Smooth muscle cell (in vitro differentiated cells): ENCODE measurements around the gene SEMA3C. TPM values are rescaled to one million over a fixed set of nuclear protein-coding genes. Genes with fewer than 3 reads are reported as not detected.

ENCODE experiments used
- DNase-seq: peaks from one replicate; lab custom pipeline; 2025; ENCODE audit not compliant: unreplicated experiment; lab: John Stamatoyannopoulos, UW
- H2AFZ ChIP-seq: fragments of 200-600 bp; sonication (generic); 2 replicates; pipeline ENCODE4 v1.6.0; 2016; ENCODE audit warnings: antibody characterized with exemption, low read depth, mild to moderate bottlenecking
- H3F3A ChIP-seq: fragments of 200-600 bp; sonication (generic); 2 replicates; pipeline ENCODE4 v1.6.0; 2017; ENCODE audit warnings: antibody characterized with exemption, low read depth
- H3K27ac ChIP-seq: fragments of 200-600 bp; sonication (generic); 2 replicates; pipeline ENCODE4 v1.5.1; 2016; ENCODE audit warnings: low read depth, mild to moderate bottlenecking
- H3K27me3 ChIP-seq: fragments of 200-600 bp; sonication (generic); 2 replicates; pipeline ENCODE4 v1.6.1; 2016; ENCODE audit warnings: low read depth, mild to moderate bottlenecking
- H3K36me3 ChIP-seq: fragments of 200-600 bp; sonication (generic); 2 replicates; pipeline ENCODE4 v1.5.1; 2016; ENCODE audit warnings: low read depth
- H3K4me1 ChIP-seq: fragments of 200-600 bp; sonication (generic); 2 replicates; pipeline ENCODE4 v1.5.1; 2016; ENCODE audit warnings: low read depth
- H3K4me2 ChIP-seq: fragments of 200-600 bp; sonication (generic); 2 replicates; pipeline ENCODE4 v1.6.0; 2016; ENCODE audit warnings: mild to moderate bottlenecking
- H3K4me3 ChIP-seq: fragments of 200-600 bp; sonication (generic); 2 replicates; pipeline ENCODE4 v1.5.1; 2016; ENCODE audit warnings: mild to moderate bottlenecking
- H3K79me2 ChIP-seq: fragments of 200-600 bp; sonication (generic); 2 replicates; pipeline ENCODE4 v1.6.0; 2016; ENCODE audit warnings: low read depth, mild to moderate bottlenecking
- H3K9ac ChIP-seq: fragments of 200-600 bp; sonication (generic); 2 replicates; pipeline ENCODE4 v1.6.0; 2016; ENCODE audit warnings: low read depth
- H3K9me3 ChIP-seq: fragments of 200-600 bp; sonication (generic); replicated peaks from 2 replicates; pipeline ENCODE4 v1.5.1; 2016; ENCODE audit warnings: low read depth
- H4K20me1 ChIP-seq: fragments of 200-600 bp; sonication (generic); 2 replicates; pipeline ENCODE4 v1.6.0; 2016; ENCODE audit warnings: low read depth
- WGBS: methylation state at CpG from one replicate; pipeline ENCODE4 v1.1.7; 2016; ENCODE audit warnings: low lambda C conversion rate; 5-methylcytosine and 5-hydroxymethylcytosine counted together
- polyA plus RNA-seq: library from polyadenylated mRNA; unstranded; fragments of >200 nt; fragmentation: Nextera tagmentation; extraction: Ambion mirVana; gene quantifications from 2 replicates; pipeline ENCODE4 v1.2.1, GENCODE V29; 2016
- total RNA-seq: library from RNA; depleted of rRNA; stranded (reverse); fragments of >200 nt; gene quantifications from 2 replicates; pipeline ENCODE4 v1.2.3, GENCODE V29; 2014
- TF ChIP-seq, protein P1 (sequence below): fragments of 200-600 bp; sonication (generic); IDR thresholded peaks from 2 replicates; pipeline ENCODE4 v1.5.1; 2017; ENCODE audit warnings: borderline replicate concordance, mild to moderate bottlenecking, antibody characterized with exemption; ENCODE audit not compliant: insufficient read depth, poor library complexity, severe bottlenecking

The SEMA3C gene
- total and polyA plus RNA-seq, 2 experiments from 2014 or later, result 20.6 to 295 TPM

DNA sequence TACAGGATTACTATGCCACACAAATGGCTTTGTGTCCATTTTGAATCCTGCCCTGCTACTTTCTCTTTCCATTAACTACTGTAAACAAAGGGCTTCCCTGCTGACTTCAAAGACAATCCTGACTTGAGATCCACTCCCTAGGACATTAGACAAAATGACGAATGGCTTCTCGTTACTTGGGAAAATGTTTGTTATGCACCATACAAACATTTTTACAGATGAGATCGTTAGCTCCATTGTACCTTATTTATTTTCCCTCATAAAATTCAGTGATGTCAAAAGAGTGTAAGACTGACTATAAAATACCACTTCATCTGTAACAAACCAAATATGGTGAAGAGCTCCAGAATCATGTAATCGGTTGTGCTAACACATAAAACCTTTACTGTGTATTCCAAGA is 158.6 kb downstream of the SEMA3C start:
- Histone ChIP-seq H4K20me1 (no peaks in the 10 kb centered on the region), H3K4me2 (peak overlapping the region; percentile 36), H3K79me2 (no peaks in the 10 kb centered on the region), H3K9ac (no peak overlapping the region), H3K36me3 (no peaks in the 10 kb centered on the region), H3K4me3 (no peak overlapping the region), H3K4me1 (peaks cover 21% of the 10 kb centered on the region), H3K9me3 (no peaks in the 10 kb centered on the region), H3K27ac (peak overlapping the region; percentile 36), H3K27me3 (no peaks in the 10 kb centered on the region), H3F3A (peaks cover 6% of the 10 kb centered on the region), H2AFZ (peak overlapping the region; percentile 73)
- DNase-seq, result no peak
- WGBS, result 28% methylated on average over 4 of the region's 4 CpGs
- TF ChIP-seq, protein P1, sequence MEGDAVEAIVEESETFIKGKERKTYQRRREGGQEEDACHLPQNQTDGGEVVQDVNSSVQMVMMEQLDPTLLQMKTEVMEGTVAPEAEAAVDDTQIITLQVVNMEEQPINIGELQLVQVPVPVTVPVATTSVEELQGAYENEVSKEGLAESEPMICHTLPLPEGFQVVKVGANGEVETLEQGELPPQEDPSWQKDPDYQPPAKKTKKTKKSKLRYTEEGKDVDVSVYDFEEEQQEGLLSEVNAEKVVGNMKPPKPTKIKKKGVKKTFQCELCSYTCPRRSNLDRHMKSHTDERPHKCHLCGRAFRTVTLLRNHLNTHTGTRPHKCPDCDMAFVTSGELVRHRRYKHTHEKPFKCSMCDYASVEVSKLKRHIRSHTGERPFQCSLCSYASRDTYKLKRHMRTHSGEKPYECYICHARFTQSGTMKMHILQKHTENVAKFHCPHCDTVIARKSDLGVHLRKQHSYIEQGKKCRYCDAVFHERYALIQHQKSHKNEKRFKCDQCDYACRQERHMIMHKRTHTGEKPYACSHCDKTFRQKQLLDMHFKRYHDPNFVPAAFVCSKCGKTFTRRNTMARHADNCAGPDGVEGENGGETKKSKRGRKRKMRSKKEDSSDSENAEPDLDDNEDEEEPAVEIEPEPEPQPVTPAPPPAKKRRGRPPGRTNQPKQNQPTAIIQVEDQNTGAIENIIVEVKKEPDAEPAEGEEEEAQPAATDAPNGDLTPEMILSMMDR, result no peak

DNA sequence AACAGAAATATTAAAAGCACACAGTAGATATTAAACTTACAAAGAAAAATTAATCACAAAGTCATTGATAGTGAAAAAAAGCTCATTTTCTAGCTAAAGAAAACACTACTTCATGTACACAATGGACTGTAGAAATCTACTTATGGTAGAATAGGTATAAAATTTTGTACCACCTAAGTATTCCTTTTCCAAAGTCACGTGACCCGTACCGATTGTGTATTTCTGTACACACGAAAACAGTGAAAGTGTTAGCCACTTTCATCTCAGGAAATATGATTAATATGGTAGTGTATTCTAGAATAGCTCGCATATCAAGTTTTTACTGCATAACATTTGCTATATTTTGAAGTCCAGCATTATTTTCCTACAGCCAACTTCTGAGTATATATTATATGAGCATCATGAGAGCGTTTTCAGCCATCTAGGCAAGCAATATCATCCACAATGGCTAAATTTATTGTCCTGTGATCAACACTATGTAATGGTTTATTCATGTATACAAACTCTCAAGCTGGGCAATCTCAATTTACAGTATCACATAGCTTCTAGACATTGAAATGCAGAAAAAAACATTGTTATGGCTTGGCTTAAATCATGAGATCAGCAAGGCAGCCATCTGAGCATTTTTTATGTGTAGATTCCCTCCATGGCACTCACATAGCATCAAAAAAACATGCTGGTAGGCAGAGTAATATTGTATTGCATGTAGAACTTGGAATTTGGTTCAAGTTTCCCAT is 165.7 kb downstream of the SEMA3C start:
- H3K36me3 ChIP-seq, result no peaks in the 10 kb centered on the region
- no peaks in the 10 kb centered on the region for H3F3A ChIP-seq
- peaks cover 3% of the 10 kb centered on the region for H3K4me1 ChIP-seq
- no peak overlapping the region for H3K4me2 ChIP-seq
- H3K27me3 ChIP-seq, result no peaks in the 10 kb centered on the region
- H3K9ac ChIP-seq, result no peak overlapping the region
- H3K79me2 ChIP-seq, result no peaks in the 10 kb centered on the region
- 80% methylated on average over 6 of the region's 6 CpGs for WGBS
- H3K9me3 ChIP-seq, result no peaks in the 10 kb centered on the region
- H2AFZ ChIP-seq, result no peak overlapping the region
- DNase-seq, result no peak
- TF ChIP-seq, protein P1, result no peak
- H3K27ac ChIP-seq, result no peak overlapping the region
- no peak overlapping the region for H3K4me3 ChIP-seq
- H4K20me1 ChIP-seq, result no peaks in the 10 kb centered on the region

DNA sequence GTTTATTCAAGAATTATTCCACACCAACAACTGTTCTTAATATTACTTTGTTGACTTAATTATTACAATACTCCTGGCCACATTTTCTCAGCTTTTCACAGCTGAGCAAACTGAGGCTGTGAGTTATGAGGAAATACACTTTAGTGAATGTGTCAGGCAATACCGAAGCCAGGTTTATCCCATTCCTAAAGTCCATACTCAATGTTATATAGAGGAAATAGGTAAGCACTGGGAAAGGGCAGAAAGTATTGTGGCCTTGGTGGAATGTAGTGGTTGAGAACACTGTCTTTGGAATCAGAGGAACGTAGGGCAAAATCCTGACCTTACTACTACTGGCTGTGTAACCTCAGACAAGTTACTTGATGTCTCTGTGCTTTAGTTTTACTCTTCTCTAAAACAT is 169.6 kb downstream of the SEMA3C start:
- Histone ChIP-seq H3K9ac (no peak overlapping the region), H3K36me3 (no peaks in the 10 kb centered on the region)

More for the DNA sequence above, 169.6 kb downstream of the SEMA3C start:
- WGBS, result 80% methylated on average over 2 of the region's 2 CpGs
- H3K4me2 ChIP-seq, result no peak overlapping the region
- no peak overlapping the region for H3K27ac ChIP-seq
- no peak overlapping the region for H2AFZ ChIP-seq
- no peaks in the 10 kb centered on the region for H3K9me3 ChIP-seq
- no peaks in the 10 kb centered on the region for H3K27me3 ChIP-seq
- TF ChIP-seq, protein P1, result no peak
- DNase-seq, result no peak
- H3K79me2 ChIP-seq, result no peaks in the 10 kb centered on the region
- H4K20me1 ChIP-seq, result no peaks in the 10 kb centered on the region
- H3K4me1 ChIP-seq, result peaks cover 3% of the 10 kb centered on the region
- no peak overlapping the region for H3K4me3 ChIP-seq
- H3F3A ChIP-seq, result no peaks in the 10 kb centered on the region
